BLaER1 (cell line): ENCODE measurements around the gene RPL39.
"Not testable (repeated sequence)": the region's sequence is repeated elsewhere in the genome, so short reads cannot be mapped to it uniquely, and the experiment has no call there.

Experiments
- H3K27ac ChIP-seq: shearing (Covaris generic); formaldehyde crosslinking; 2 replicates; pipeline ENCODE4 v1.8.1; 2022
- H3K27me3 ChIP-seq: shearing (Covaris generic); formaldehyde crosslinking; 2 replicates; pipeline ENCODE4 v1.8.1; 2022
- H3K36me3 ChIP-seq: shearing (Covaris generic); formaldehyde crosslinking; 2 replicates; pipeline ENCODE4 v1.8.1; 2022
- H3K4me1 ChIP-seq: shearing (Covaris generic); formaldehyde crosslinking; 2 replicates; pipeline ENCODE4 v1.8.1; 2022
- H3K4me2 ChIP-seq: shearing (Covaris generic); formaldehyde crosslinking; 2 replicates; pipeline ENCODE4 v1.8.1; 2022
- H3K4me3 ChIP-seq: shearing (Covaris generic); formaldehyde crosslinking; 2 replicates; pipeline ENCODE4 v1.8.1; 2022
- H3K9ac ChIP-seq: shearing (Covaris generic); formaldehyde crosslinking; 2 replicates; pipeline ENCODE4 v1.8.1; 2022
- H3K9me3 ChIP-seq: shearing (Covaris generic); formaldehyde crosslinking; 2 replicates; pipeline ENCODE4 v1.8.1; 2022
- H4K20me1 ChIP-seq: shearing (Covaris generic); formaldehyde crosslinking; 2 replicates; pipeline ENCODE4 v1.8.1; 2022
- Cebpa-rat ChIP-seq: shearing (Covaris generic); IDR thresholded peaks from 2 replicates; pipeline ENCODE4 v1.8.1; 2022

The RPL39 gene

DNA sequence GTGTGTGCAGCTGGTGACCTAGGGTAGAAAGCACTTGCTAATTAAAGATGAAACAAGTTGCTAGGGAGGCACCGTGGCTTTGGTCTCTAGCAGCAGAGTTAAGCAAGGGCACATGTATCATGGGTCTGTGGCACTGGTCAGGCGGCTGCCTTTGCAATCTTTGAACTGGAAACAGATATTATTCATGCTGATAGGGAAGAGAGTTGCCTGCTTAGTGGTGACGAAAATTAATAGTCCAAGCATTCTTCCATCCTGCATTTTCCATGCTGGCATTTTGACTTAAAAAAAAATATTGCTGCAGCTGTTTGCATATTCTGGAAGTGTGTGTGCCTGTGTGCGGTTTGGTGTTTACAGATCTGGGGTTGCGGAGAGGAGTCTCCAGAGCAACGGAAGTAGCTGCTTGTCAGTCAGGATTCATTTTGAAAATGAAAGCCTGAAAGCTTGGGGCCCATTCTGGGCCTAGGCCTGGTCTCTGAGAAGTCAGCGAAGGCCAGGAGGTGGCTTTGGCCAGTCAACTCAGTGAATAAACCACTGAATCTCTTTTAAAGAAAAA lies 35.4 kb downstream of the RPL39 start:
- Histone ChIP-seq H3K9ac (peak overlapping the region; percentile 20; the same call in 1 of the 2 replicates), H3K4me1 (peaks cover 77% of the 10 kb centered on the region), H3K4me3 (peak overlapping the region; percentile 3; the same call in 1 of the 2 replicates), H3K9me3 (0 out of 2 replicates have a peak, but pooled peaks cover 2% of the 10 kb centered on the region), H4K20me1 (peaks cover 19% of the 10 kb centered on the region), H3K27ac (peak overlapping the region; percentile 55), H3K4me2 (peak overlapping the region; percentile 92), H3K36me3 (no peaks in the 10 kb centered on the region), H3K27me3 (no peaks in the 10 kb centered on the region)
- TF ChIP-seq Cebpa-rat: 0 out of 2 replicates have a peak, but pooled peaks have one; percentile 29

DNA sequence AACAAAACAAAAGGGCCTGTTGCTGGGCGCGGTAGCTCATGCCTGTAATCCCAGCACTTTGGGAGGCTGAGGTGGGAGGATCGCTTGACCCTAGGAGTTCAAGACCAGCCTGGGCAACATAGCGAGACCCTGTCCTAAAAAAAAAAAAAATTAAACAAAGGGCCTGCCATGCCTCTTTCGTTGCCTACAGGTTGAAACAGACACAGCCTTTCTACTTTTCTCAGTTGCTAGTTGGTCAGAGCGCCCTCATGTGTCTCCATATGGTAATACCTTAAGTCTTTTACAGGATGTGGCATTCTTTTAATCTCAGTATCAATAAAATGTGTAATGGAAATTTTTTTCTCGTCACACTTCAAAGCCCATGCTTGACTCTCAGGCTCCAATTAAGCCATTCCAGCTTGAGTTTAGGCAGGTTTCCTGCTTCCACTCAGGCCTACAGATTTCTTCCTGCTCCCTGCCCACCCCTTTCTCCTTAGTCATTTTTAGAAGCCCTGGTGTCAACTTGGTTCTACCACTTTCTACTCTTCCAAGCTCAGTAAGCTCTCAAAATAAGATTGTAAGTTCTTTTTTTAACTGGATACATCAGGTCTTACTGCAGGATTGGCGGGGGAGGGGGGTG lies 37.7 kb downstream of the RPL39 start:
- H3K9ac ChIP-seq: no peak overlapping the region
- no peaks in the 10 kb centered on the region for H3K27me3 ChIP-seq
- no peaks in the 10 kb centered on the region for H3K36me3 ChIP-seq
- H4K20me1 ChIP-seq: peaks cover 2% of the 10 kb centered on the region; the same call in 1 of the 2 replicates
- H3K4me3 ChIP-seq: no peak overlapping the region
- 0 out of 2 replicates have a peak, but pooled peaks cover 6% of the 10 kb centered on the region for H3K9me3 ChIP-seq
- TF ChIP-seq Cebpa-rat: no peak
- peaks cover 54% of the 10 kb centered on the region for H3K4me1 ChIP-seq
- H3K4me2 ChIP-seq: peak overlapping the region; percentile 4; the same call in 1 of the 2 replicates
- no peak overlapping the region; the same call in 1 of the 2 replicates for H3K27ac ChIP-seq

DNA sequence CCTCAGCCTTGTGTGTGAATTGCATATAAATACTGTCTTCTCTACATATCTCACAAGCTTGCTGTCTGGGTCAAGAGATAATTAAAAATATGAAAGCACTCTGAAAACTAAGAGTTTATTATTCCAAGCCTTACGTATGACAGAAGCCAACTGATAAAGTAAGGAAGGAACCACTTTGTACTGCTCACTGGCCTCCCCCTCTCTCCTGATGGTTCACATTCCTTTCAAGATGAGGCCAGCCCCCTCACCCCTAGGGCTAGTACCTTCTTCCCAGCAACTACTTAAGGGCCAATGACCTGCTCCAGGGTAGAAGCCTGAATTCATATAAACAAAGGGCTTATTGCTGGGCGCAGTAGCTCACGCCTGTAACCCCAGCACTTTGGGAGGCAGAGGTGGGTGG lies 38.4 kb downstream of the RPL39 start:
- H3K4me2 ChIP-seq: no peak overlapping the region
- 0 out of 2 replicates have a peak, but pooled peaks cover 6% of the 10 kb centered on the region for H3K9me3 ChIP-seq
- no peak for TF ChIP-seq Cebpa-rat
- H3K27ac ChIP-seq: no peak overlapping the region
- no peaks in the 10 kb centered on the region for H3K36me3 ChIP-seq
- no peaks in the 10 kb centered on the region for H4K20me1 ChIP-seq
- no peak overlapping the region; the same call in 1 of the 2 replicates for H3K9ac ChIP-seq
- no peaks in the 10 kb centered on the region for H3K27me3 ChIP-seq
- no peak overlapping the region for H3K4me3 ChIP-seq
- peaks cover 47% of the 10 kb centered on the region for H3K4me1 ChIP-seq

DNA sequence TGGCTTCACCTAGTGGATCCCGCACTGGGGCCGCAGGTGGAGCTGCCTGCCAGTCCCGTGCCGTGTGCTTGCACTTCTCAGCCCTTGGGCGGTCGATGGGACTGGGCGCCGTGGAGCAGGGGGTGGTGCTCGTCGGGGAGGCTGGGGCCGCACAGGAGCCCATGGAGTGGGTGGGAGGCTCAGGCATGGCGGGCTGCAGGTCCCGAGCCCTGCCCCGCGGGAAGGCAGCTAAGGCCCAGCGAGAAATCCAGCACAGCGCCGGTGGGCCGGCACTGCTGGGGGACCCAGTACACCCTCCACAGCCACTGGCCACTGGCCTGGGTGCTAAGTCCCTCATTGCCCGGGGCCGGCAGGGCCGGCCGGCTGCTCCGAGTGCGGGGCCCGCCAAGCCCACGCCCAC lies 40.7 kb downstream of the RPL39 start:
- H3K4me2 ChIP-seq, H3K9ac ChIP-seq: not testable (repeated sequence)

DNA sequence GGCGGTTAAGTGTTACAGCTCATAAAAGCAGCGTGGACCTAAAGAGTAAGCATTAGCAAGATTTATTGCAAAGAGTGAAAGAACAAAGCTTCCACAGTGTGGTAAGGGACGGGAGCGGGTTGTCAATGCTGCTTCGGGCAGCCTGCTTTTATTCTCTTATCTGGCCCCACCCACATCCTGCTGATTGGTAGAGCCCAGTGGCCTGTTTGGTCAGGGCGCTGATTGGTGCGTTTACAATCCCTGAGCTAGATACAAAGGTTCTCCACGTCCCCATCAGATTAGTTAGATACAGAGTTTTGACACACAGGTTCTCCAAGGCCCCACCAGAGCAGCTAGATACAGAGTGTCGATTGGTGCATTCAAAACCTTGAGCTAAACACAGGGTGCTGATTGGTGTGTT lies 41.3 kb downstream of the RPL39 start:
- peaks cover 18% of the 10 kb centered on the region for H3K4me1 ChIP-seq
- H3K4me3 ChIP-seq, H3K4me2 ChIP-seq, H3K27me3 ChIP-seq, H3K36me3 ChIP-seq, H3K9me3 ChIP-seq, H4K20me1 ChIP-seq, H3K9ac ChIP-seq, H3K27ac ChIP-seq: not testable (repeated sequence)

More for the DNA sequence above, 40.7 kb downstream of the RPL39 start:
- H3K36me3 ChIP-seq, H3K27ac ChIP-seq, H4K20me1 ChIP-seq, H3K4me3 ChIP-seq, H3K9me3 ChIP-seq, H3K27me3 ChIP-seq: not testable (repeated sequence)
- peaks cover 25% of the 10 kb centered on the region for H3K4me1 ChIP-seq

DNA sequence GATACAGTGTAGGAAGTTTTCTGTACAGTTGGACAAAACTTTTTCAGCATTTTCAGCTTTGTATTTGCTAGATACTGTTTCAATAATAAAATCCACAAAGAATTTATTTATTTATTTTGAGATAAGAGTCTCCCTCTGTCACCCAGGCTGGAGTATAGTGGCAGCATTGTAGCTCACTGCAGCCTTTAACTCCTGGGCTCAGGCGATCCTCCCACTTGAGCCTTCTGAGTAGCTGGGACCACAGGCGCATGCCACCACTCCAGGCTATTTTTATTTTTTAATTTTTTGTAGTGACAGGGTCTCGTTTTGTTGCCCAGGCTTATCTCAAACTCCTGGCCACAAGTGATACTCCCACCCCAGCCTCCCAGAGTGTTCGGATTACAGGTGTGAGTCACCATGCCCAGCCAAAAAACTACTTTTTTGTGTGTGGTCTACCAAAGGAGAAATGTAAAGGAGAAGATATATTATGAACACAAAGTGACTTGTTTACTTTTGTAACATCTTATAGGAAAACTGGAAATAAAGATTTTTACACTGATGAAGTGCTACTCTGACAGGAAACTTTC lies 46.1 kb downstream of the RPL39 start:
- H3K27ac ChIP-seq: no peak overlapping the region
- no peaks in the 10 kb centered on the region for H3K4me1 ChIP-seq
- H3K27me3 ChIP-seq: no peaks in the 10 kb centered on the region
- H3K4me2 ChIP-seq: no peak overlapping the region
- H4K20me1 ChIP-seq: no peaks in the 10 kb centered on the region
- H3K9me3 ChIP-seq: peaks cover 6% of the 10 kb centered on the region; the same call in 1 of the 2 replicates
- TF ChIP-seq Cebpa-rat: no peak
- H3K4me3 ChIP-seq: no peak overlapping the region
- no peaks in the 10 kb centered on the region for H3K36me3 ChIP-seq
- no peak overlapping the region for H3K9ac ChIP-seq

DNA sequence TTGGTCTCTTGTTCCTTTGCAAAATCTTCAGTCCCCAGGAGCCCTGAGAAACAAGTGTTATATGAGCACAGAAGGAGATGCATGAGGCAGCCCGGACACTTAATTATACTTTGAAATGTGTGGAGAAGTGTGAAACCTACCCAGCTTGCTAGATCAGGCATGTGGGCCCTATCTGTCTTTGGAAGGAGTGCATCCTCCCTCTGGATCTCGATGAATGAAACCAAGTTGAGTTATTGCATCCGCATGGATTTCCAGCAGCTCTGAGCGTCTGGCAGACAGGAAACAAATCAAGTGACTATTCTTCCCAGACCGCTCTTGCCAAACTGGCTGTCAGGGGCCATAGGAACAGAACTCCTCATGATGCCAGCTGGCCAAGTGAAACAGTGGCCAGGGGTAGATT lies 52.7 kb downstream of the RPL39 start:
- Histone ChIP-seq H3K4me1 (peaks cover 33% of the 10 kb centered on the region), H4K20me1 (no peaks in the 10 kb centered on the region), H3K4me2 (no peak overlapping the region), H3K27me3 (no peaks in the 10 kb centered on the region), H3K9ac (no peak overlapping the region), H3K9me3 (peaks cover 6% of the 10 kb centered on the region; the same call in 1 of the 2 replicates), H3K36me3 (no peaks in the 10 kb centered on the region), H3K4me3 (no peak overlapping the region), H3K27ac (no peak overlapping the region)
- no peak for TF ChIP-seq Cebpa-rat
